Cardiac fibroblast (primary cell): Measurements from ENCODE around the gene WNT8B.

Experiments used
- DNase-seq, 2 donors: peaks; one replicate each; pipeline versions ENCODE4 v3.0.0 to v3.0.0-alpha.2; 2010; ENCODE audit warnings: low read depth in 2 of 2
- H3K4me3 ChIP-seq, 2 donors: replicated peaks in 1 of 2; 1 replicate in 1 of 2; 2 replicates in 1 of 2; pipeline ENCODE4 v1.5.1; 2011; ENCODE audit warnings: low read depth in 2 of 2, low read length in 2 of 2, mild to moderate bottlenecking in 2 of 2, moderate library complexity in 1 of 2
- CTCF ChIP-seq: IDR thresholded peaks from one replicate; pipeline ENCODE4 v1.5.1; 2011; ENCODE audit warnings: low read depth, mild to moderate bottlenecking, low read length, inconsistent platforms

Gene WNT8B

GRCh38 chr10:100438674-100439315 lies 24.0 kb upstream of the WNT8B start:
- no peak for DNase-seq
- TF ChIP-seq CTCF: no peak
- H3K4me3 ChIP-seq: no peak overlapping the region

- H3K4me3 ChIP-seq: no peak overlapping the region
- DNase-seq: no peak
- TF ChIP-seq CTCF: no peak
Measured at GRCh38 chr10:100442548-100442947, 20.3 kb upstream of the WNT8B start.

- no peak for TF ChIP-seq CTCF
- H3K4me3 ChIP-seq: no peak overlapping the region
- DNase-seq: no peak
Measured at GRCh38 chr10:100446130-100446761, 16.6 kb upstream of the WNT8B start.

GRCh38 chr10:100447663-100448062 lies 15.1 kb upstream of the WNT8B start:
- TF ChIP-seq CTCF: no peak
- no peak for DNase-seq

GRCh38 chr10:100448951-100449350 lies 13.9 kb upstream of the WNT8B start:
- H3K4me3 ChIP-seq: no peak overlapping the region
- no peak for TF ChIP-seq CTCF
- DNase-seq: no peak

More at GRCh38 chr10:100447663-100448062, 15.1 kb upstream of the WNT8B start:
- H3K4me3 ChIP-seq: no peak overlapping the region

GRCh38 chr10:100468322-100468721 lies 5.5 kb downstream of the WNT8B start:
- TF ChIP-seq CTCF: no peak
- DNase-seq: no peak
- no peak overlapping the region for H3K4me3 ChIP-seq
